OCI-LY7 (cell line): Measurements from ENCODE around the gene BPGM. TPM values are rescaled to one million over a fixed set of nuclear protein-coding genes. Genes with fewer than 3 reads are reported as not detected.

ENCODE experiments used
- BruUV-seq: library from RNA; stranded (reverse); fragments of 400-500 nt; replicated peaks from 2 replicates; lab custom pipeline; 2021; lab: Mats Ljungman, UMichigan
- CTCF ChIA-PET: fragments of 300-600 bp; sonication (Branson Sonifier 250); formaldehyde crosslinking; loops from one replicate; lab custom pipeline; 2022; ENCODE audit warnings: antibody characterized with exemption; ENCODE audit not compliant: unreplicated experiment; lab: Charles Lee
- POLR2A ChIA-PET: fragments of 300-600 bp; sonication (Branson Sonifier 250); formaldehyde crosslinking; loops from one replicate; lab custom pipeline; 2022; ENCODE audit warnings: antibody characterized with exemption; lab: Charles Lee
- DNase-seq: peaks from one replicate; pipeline ENCODE4 v3.0.0-alpha.2; 2015; ENCODE audit warnings: low spot score
- H2AFZ ChIP-seq: fragments of 200-600 bp; sonication (generic), shearing (Covaris generic); 2 replicates; pipeline ENCODE4 v1.6.1; 2014; ENCODE audit warnings: mild to moderate bottlenecking, antibody characterized with exemption, low read length, moderate library complexity
- H3K27ac ChIP-seq: fragments of 200-600 bp; sonication (generic); 2 replicates; pipeline ENCODE4 v1.5.1; 2014; ENCODE audit warnings: mixed run types, low read depth, mild to moderate bottlenecking, moderate library complexity, low read length, inconsistent platforms; ENCODE audit not compliant: poor library complexity, severe bottlenecking
- H3K36me3 ChIP-seq: fragments of 200-600 bp; sonication (generic); 2 replicates; pipeline ENCODE4 v1.6.1; 2014; ENCODE audit warnings: mild to moderate bottlenecking, antibody characterized with exemption, low read length, moderate library complexity, mixed read lengths; ENCODE audit not compliant: insufficient read depth
- H3K4me1 ChIP-seq: fragments of 200-600 bp; sonication (generic); 2 replicates; pipeline ENCODE4 v1.5.1; 2014; ENCODE audit warnings: mild to moderate bottlenecking, low read length; ENCODE audit not compliant: insufficient read depth, poor library complexity, severe bottlenecking
- H3K4me2 ChIP-seq: fragments of 200-600 bp; sonication (generic); 2 replicates; pipeline ENCODE4 v1.6.1; 2014; ENCODE audit warnings: mild to moderate bottlenecking, low read length
- H3K4me3 ChIP-seq: fragments of 200-600 bp; sonication (generic); 2 replicates; pipeline ENCODE4 v1.5.1; 2014; ENCODE audit warnings: mild to moderate bottlenecking, low read depth, low read length; ENCODE audit not compliant: poor library complexity, severe bottlenecking
- H3K79me2 ChIP-seq: fragments of 200-600 bp; sonication (generic); 2 replicates; pipeline ENCODE4 v1.6.1; 2016; ENCODE audit warnings: low read depth, mild to moderate bottlenecking, low read length, moderate library complexity, mixed read lengths; ENCODE audit not compliant: insufficient read depth
- H3K9me2 ChIP-seq: fragments of 200-600 bp; sonication (generic); 2 replicates; pipeline ENCODE4 v1.6.1; 2016; ENCODE audit warnings: mild to moderate bottlenecking, low read length, mixed read lengths; ENCODE audit not compliant: insufficient read depth
- H3K9me3 ChIP-seq: fragments of 200-600 bp; sonication (generic); 2 replicates; pipeline ENCODE4 v1.6.1; 2014; ENCODE audit warnings: mild to moderate bottlenecking, mixed run types, low read length, mixed read lengths
- H4K20me1 ChIP-seq: fragments of 200-600 bp; sonication (generic); 2 replicates; pipeline ENCODE4 v1.6.1; 2014; ENCODE audit warnings: mild to moderate bottlenecking, antibody characterized with exemption, low read length, moderate library complexity, mixed read lengths; ENCODE audit not compliant: insufficient read depth
- CTCF ChIP-seq: fragments of 200-600 bp; sonication (generic); conservative IDR thresholded peaks from 2 replicates; pipeline ENCODE4 v1.5.1; 2014; ENCODE audit warnings: mild to moderate bottlenecking, antibody characterized with exemption, low read length, moderate library complexity, mixed read lengths
- EZH2phosphoT487 ChIP-seq: fragments of 200-600 bp; sonication (generic); IDR thresholded peaks from 2 replicates; pipeline ENCODE4 v1.6.1; 2018; ENCODE audit warnings: low read depth, borderline replicate concordance, mild to moderate bottlenecking, mixed run types, antibody characterized with exemption, low read length, moderate library complexity, mixed read lengths
- intact Hi-C: fragments of 100-400 bp; cut with micrococcal nuclease; formaldehyde crosslinking; loops from one replicate; pipeline ENCODE4 v1.10.0; 2022; ENCODE audit not compliant: unreplicated experiment
- total RNA-seq, 2 experiments: library from RNA; depleted of rRNA in 1 of 2; stranded (reverse); fragments of >200 nt in 1 of 2; shearing (Covaris generic) in 1 of 2; gene quantifications; 2 replicates each; pipeline ENCODE4 v1.2.3, GENCODE V29; 2014 to 2022

Gene BPGM
- total RNA-seq, 2 experiments from 2014 or later: 16.6 to 18.7 TPM

- no peak overlapping the region for H3K4me2 ChIP-seq
Measured at GRCh38 chr7:134704827-134705226, 58.2 kb downstream of the BPGM start.

GRCh38 chr7:134705716-134706115 is 59.1 kb downstream of the BPGM start:
- no peaks in the 10 kb centered on the region for H3K9me2 ChIP-seq
- H3K9me3 ChIP-seq: no peaks in the 10 kb centered on the region
- no peak overlapping the region for H2AFZ ChIP-seq
- BruUV-seq: no TSS peak
- H3K4me1 ChIP-seq: no peaks in the 10 kb centered on the region
- no peak overlapping the region for H3K27ac ChIP-seq
- H3K79me2 ChIP-seq: no peaks in the 10 kb centered on the region
- no peaks in the 10 kb centered on the region for H3K36me3 ChIP-seq
- H4K20me1 ChIP-seq: no peaks in the 10 kb centered on the region
- ChIA-PET POLR2A (interaction anchor here (0.6 to 1.1 kb wide), 2 partner anchors 9 to 308 kb away, joined by 4 to 7 read pairs; no protein-coding TSS in a partner anchor), CTCF (no interaction called here)
- no peak overlapping the region for H3K4me2 ChIP-seq
- intact Hi-C loops: no loop called here
- DNase-seq: no peak
- TF ChIP-seq EZH2phosphoT487: no peak
- TF ChIP-seq CTCF: no peak
- H3K4me3 ChIP-seq: no peak overlapping the region

More at GRCh38 chr7:134704827-134705226, 58.2 kb downstream of the BPGM start:
- no peak for DNase-seq
- CTCF ChIA-PET: no interaction called here
- Histone ChIP-seq H3K36me3 (no peaks in the 10 kb centered on the region), H3K9me3 (no peaks in the 10 kb centered on the region), H2AFZ (no peak overlapping the region), H3K4me1 (no peaks in the 10 kb centered on the region), H3K9me2 (no peaks in the 10 kb centered on the region), H3K79me2 (no peaks in the 10 kb centered on the region), H3K27ac (no peak overlapping the region), H4K20me1 (no peaks in the 10 kb centered on the region), H3K4me3 (no peak overlapping the region)
- intact Hi-C loops: loop anchor here (5.0 kb wide), 1 partner anchor 273 kb away; no protein-coding TSS in a partner anchor
- TF ChIP-seq EZH2phosphoT487 (no peak), CTCF (no peak)
- BruUV-seq: no TSS peak
- POLR2A ChIA-PET: no interaction called here

- no peaks in the 10 kb centered on the region for H3K9me3 ChIP-seq
- BruUV-seq: no TSS peak
- no peaks in the 10 kb centered on the region for H4K20me1 ChIP-seq
- intact Hi-C loops: no loop called here
- no peaks in the 10 kb centered on the region for H3K79me2 ChIP-seq
- ChIA-PET POLR2A (interaction anchor here (0.5 to 1.1 kb wide), 3 partner anchors 10 to 307 kb away, joined by 3 to 7 read pairs (median 4); no protein-coding TSS in a partner anchor), CTCF (no interaction called here)
- H2AFZ ChIP-seq: no peak overlapping the region
- TF ChIP-seq CTCF (no peak), EZH2phosphoT487 (no peak)
- no peak overlapping the region for H3K4me3 ChIP-seq
- H3K4me2 ChIP-seq: no peak overlapping the region
- DNase-seq: no peak
- H3K36me3 ChIP-seq: no peaks in the 10 kb centered on the region
- H3K9me2 ChIP-seq: no peaks in the 10 kb centered on the region
- H3K27ac ChIP-seq: no peak overlapping the region
- no peaks in the 10 kb centered on the region for H3K4me1 ChIP-seq
Measured at GRCh38 chr7:134706468-134706867, 59.8 kb downstream of the BPGM start.
